ENCODE measurements around the gene IKBKE.
A peak's percentile ranks its signal among the peaks of the same experiment; 100 is the strongest.

The IKBKE gene

GRCh38 chr1:206455666-206456344 is 14.5 kb upstream of the IKBKE start:
- peak; percentile 11 for DNase-seq

GRCh38 chr1:206456577-206457370 is 13.5 kb upstream of the IKBKE start:
- no peak for DNase-seq

- no peak for DNase-seq
These were observed 12.7 kb upstream of the IKBKE start for GRCh38 chr1:206457408-206458120.

DNA sequence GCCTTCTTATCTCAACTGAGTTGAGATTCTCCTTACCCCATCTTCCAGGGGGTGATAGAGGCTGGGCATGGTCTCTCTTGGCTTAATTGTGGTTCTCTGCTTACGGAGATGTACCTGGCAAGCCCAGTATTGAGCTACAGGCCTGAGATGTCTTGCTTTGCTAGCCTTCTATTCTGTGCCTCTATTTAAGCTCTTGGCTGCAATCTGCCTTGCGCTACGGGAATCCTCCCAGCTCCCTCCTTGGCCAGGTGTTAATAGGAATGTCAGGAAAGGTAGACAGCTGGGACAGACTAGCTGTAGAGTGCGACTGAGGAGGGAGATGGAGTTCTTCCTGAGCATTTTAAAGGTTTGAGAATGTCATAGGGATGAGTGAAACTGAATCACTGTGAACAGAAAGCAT is 10.6 kb upstream of the IKBKE start:
- DNase-seq: no peak

- DNase-seq: no peak
These were observed 9.3 kb upstream of the IKBKE start for GRCh38 chr1:206460836-206461426.

GRCh38 chr1:206461602-206462455 is 8.4 kb upstream of the IKBKE start:
- peak; percentile 1 for DNase-seq

DNA sequence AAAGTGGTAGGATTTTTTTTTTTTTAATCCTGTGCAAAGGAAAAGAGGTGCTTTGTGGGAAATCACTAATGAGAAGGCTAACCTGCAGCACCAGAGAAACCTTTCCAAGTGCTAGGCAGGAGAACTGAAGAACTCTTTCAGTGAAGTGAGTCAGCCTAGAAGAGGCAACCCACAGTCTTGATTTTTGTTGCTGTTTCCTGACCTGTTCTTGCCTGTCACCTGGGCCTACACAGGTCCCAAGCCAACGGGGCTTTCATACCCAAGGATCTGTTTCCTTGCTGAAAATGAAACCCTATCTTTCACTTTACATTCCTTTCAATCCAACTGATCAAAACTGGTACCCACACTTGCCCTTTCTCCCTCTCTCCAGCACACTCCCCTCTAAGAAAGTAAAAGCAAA is 7.1 kb upstream of the IKBKE start:
- DNase-seq: no peak

DNA sequence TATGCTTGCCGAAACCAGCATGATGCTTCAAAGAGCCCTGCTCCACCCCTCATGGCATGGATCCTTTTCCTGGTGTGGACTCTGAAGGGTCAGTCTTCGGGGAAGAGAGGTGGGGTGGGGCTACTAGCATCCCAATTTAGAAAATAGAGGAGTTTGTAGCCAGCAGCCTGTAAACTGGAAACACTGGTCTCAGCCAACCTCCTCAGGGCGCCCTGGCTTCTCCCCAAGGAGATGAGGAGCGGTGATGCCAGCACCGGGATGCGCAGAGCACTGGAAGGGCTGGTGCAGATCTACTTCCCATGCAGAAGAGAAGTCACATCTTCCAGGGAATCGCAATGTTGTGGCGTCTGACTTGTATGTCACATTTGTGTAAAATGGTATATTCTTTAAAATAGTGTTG is 6.4 kb upstream of the IKBKE start:
- no peak for DNase-seq

GRCh38 chr1:206464456-206464964 is 5.8 kb upstream of the IKBKE start:
- no peak for DNase-seq

DNA sequence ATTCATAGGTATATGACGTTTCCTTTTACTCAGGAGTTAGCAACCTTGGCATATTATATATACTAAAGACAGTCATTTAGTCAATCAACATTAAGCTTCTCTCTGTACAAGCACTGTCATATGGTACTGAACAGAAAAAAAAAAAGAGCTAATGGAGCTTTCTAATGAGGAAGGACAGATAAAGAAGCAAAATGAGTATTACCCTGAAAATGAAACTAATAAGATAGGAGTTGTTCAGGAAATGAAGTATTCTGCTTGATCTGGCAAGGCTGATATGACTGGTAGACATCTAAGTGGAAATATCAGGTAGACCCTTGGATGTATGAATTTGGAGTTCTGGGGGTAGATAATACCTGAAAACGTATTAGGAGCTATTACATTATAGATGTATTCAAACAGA is 4.3 kb upstream of the IKBKE start:
- no peak for DNase-seq

GRCh38 chr1:206466840-206467649 is 3.2 kb upstream of the IKBKE start:
- DNase-seq: no peak

GRCh38 chr1:206467915-206468314 is 2.4 kb upstream of the IKBKE start:
- DNase-seq: no peak

DNA sequence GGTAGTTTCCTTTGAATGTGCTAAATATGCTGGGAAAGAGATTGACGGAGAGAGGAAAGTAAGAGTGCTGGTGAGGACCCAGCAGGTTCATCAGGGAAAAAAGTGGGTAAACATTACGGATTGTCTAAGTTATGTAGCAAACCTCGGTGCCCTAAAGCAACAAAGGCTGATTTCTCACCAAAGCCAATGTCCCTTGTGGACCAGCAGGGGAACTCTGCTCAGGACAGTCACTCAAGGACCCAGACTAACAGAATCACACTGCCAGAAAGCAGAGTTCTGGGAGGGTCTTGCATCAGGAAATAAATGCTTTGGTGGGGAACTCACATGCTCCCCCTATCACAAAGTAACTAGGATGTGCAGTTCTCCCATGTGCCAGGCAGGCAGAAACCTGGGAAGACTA is 1.7 kb upstream of the IKBKE start:
- DNase-seq: no peak

GRCh38 chr1:206469411-206469932 is 804 bp upstream of the IKBKE start:
- no peak for DNase-seq

DNA sequence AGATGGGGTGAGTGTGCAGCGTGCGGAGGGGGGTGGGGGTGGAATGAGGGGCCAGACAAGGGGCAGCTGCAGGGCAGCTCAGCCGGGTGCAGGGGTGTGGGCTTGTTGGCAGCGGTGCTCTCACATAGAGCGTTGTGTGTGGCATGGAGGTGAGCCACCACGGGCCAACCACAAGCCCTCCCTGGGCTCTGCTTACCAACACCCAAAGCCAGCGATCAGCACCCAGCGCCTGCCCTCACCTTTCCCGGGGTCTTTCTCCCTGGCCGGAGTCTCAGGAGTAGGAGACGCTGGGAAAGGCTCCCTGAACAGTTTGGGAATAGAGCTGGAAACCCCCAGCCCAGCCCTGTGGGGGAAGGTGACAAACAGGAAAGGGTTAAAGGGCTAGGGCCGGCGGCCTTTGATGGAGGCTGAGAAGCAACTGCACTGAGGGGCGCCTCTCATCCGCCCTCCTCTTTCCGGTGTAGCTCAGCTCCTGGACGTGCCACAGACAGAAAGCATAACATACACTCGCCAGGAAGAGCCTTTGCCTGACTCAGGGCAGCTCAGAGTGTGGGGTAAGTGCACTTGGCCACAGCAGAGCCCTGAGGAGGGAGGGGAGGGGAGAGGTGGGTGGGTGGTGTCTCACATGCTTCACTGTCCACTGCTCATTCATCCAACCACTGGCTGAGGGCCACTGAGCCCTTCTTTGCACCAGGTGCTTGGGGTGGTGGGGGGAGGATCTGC is 577 bp downstream of the IKBKE start:
- DNase-seq: no peak

DNA sequence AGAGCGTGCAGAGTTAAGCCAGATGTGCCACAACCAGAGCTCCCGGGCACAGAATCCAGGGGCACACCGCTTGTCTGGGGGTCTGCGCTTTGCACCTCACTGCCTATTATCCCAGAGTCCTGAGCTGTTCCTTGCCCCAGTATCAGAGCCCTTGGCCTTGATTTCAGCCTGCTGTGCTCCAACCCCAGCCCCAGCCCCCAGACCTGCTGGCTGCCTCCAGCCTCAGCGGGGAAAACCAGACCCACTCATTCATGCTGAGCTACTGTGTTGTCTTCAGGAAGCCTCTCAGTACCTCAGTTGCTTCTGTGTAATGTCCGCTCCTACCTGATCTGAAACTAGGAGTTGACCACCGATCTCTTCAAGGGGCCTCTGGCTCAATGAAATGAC is 1.1 kb downstream of the IKBKE start:
- no peak for DNase-seq

DNA sequence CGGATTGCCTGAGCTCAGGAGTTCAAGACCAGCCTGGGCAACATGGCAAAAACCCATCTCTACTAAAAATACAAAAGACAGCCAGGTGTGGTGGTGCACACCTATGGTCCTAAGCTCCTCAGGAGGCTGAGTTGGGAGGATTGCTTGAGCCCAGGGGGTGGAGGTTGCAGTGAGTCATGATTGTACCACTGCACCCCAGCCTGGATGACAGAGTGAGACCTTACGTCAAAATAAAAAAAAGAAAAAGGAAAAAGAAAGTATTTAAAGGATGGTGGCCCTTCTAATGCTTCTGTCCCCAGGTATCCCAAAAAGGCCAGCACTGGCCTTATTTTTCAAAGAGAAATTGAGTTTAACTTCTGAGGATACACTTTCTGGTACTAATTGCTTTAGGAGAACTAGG is 1.7 kb downstream of the IKBKE start:
- no peak for DNase-seq

GRCh38 chr1:206472454-206472853 is 2.2 kb downstream of the IKBKE start:
- no peak for DNase-seq

- no peak for DNase-seq
These were observed 2.6 kb downstream of the IKBKE start for GRCh38 chr1:206472886-206473285.

DNA sequence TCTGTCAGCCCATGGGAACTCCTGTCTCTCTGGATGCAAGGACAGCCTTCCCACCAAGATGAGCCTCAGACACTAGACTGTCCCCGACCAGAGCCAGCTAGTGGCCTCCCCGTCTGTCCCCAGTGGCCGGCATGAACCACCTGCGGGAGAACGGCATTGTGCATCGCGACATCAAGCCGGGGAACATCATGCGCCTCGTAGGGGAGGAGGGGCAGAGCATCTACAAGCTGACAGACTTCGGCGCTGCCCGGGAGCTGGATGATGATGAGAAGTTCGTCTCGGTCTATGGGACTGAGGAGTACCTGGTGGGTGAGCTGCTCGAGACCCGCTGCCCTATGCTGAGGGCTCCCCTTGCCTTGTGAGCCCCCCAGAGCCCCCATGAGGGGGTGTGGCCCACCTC is 5.8 kb downstream of the IKBKE start:
- no peak for DNase-seq

- no peak for DNase-seq
These were observed 6.3 kb downstream of the IKBKE start for GRCh38 chr1:206476591-206476990.

All from NCI-H526 treated with DMSO at 0.1 percent for 48 hours (cell line).